CD4-positive, alpha-beta memory T cell (primary cell): ENCODE measurements around the gene TNIK. TPM values are rescaled to one million over a fixed set of nuclear protein-coding genes. Genes with fewer than 3 reads are reported as not detected.
"Not testable (repeated sequence)": the region's sequence is repeated elsewhere in the genome, so short reads cannot be mapped to it uniquely, and the experiment has no call there.

Source experiments
- CTCF ChIA-PET: fragments of 350-600 bp; sonication (Branson Sonifier 250); formaldehyde crosslinking; loops from one replicate; lab custom pipeline; 2021; ENCODE audit warnings: inconsistent platforms; ENCODE audit not compliant: partially characterized antibody; lab: Charles Lee
- POLR2A ChIA-PET: fragments of 350-600 bp; sonication (Branson Sonifier 250); formaldehyde crosslinking; loops from one replicate; lab custom pipeline; 2021; ENCODE audit not compliant: partially characterized antibody; lab: Charles Lee
- DNase-seq, 5 donors: peaks; one replicate each; pipeline versions ENCODE4 v3.0.0 to v3.0.0-alpha.2; 2020 to 2022; ENCODE audit warnings: mixed read lengths in 1 of 5
- H3K27ac ChIP-seq: one replicate; pipeline ENCODE4 v1.7.0; 2013; ENCODE audit warnings: low read depth, low read length
- H3K27me3 ChIP-seq: 2 replicates; pipeline ENCODE4 v1.7.0; 2013; ENCODE audit warnings: mild to moderate bottlenecking, low read length, moderate library complexity; ENCODE audit not compliant: insufficient read depth
- H3K36me3 ChIP-seq: 2 replicates; pipeline ENCODE4 v1.7.0; 2013; ENCODE audit warnings: mild to moderate bottlenecking, low read length, moderate library complexity; ENCODE audit not compliant: insufficient read depth
- H3K4me1 ChIP-seq: 2 replicates; pipeline ENCODE4 v1.7.0; 2013; ENCODE audit warnings: mild to moderate bottlenecking, low read length, moderate library complexity; ENCODE audit not compliant: insufficient read depth
- H3K4me3 ChIP-seq, 2 donors: one replicate each; pipeline ENCODE4 v1.7.0; 2013; ENCODE audit warnings: low read length in 2 of 2, mild to moderate bottlenecking in 1 of 2
- H3K9me3 ChIP-seq, 2 donors: one replicate each; pipeline ENCODE4 v1.7.0; 2013; ENCODE audit warnings: low read length in 2 of 2, control low read depth in 1 of 2; ENCODE audit not compliant: control insufficient read depth in 1 of 2
- H3K27ac Mint-ChIP-seq, 7 donors: one replicate each; pipeline ENCODE4 v1.8.0; 2020 to 2021; ENCODE audit warnings: mixed read lengths in 7 of 7, mild to moderate bottlenecking in 6 of 7, inconsistent platforms in 3 of 7, moderate library complexity in 3 of 7
- H3K27me3 Mint-ChIP-seq, 2 donors: one replicate each; pipeline ENCODE4 v1.8.0; 2020 to 2021; ENCODE audit warnings: mixed read lengths in 2 of 2
- H3K36me3 Mint-ChIP-seq, 2 donors: one replicate each; pipeline ENCODE4 v1.8.0; 2020 to 2021; ENCODE audit warnings: mixed read lengths in 2 of 2, inconsistent platforms in 1 of 2, mild to moderate bottlenecking in 1 of 2
- H3K4me1 Mint-ChIP-seq, 4 donors: one replicate each; pipeline ENCODE4 v1.8.0; 2020 to 2021; ENCODE audit warnings: mixed read lengths in 4 of 4, mild to moderate bottlenecking in 1 of 4
- H3K4me3 Mint-ChIP-seq, 8 donors: one replicate each; pipeline ENCODE4 v1.8.0; 2020 to 2021; ENCODE audit warnings: mixed read lengths in 8 of 8, mild to moderate bottlenecking in 7 of 8, moderate library complexity in 6 of 8, inconsistent platforms in 3 of 8
- H3K9me3 Mint-ChIP-seq, 8 donors: one replicate each; pipeline ENCODE4 v1.8.0; 2020 to 2021; ENCODE audit warnings: mixed read lengths in 8 of 8, mild to moderate bottlenecking in 5 of 8, inconsistent platforms in 3 of 8, moderate library complexity in 1 of 8
- intact Hi-C: fragments of 100-400 bp; cut with micrococcal nuclease; formaldehyde crosslinking; loops from one replicate; pipeline ENCODE4 v1.15.1; 2023
- polyA plus RNA-seq, 2 donors: library from polyadenylated mRNA; unstranded; fragments of 300-500 nt; fragmentation: Illumina TruSeq; gene quantifications; one replicate each; pipeline ENCODE4 v1.2.3, GENCODE V29; 2021
- total RNA-seq, 2 experiments: library from RNA; stranded (reverse); gene quantifications; one replicate each; pipeline ENCODE4 v1.2.3, GENCODE V29; 2021

The TNIK gene
- total and polyA plus RNA-seq, 4 experiments from 2014 or later = 14.6 to 93.5 (median 58.1) TPM

DNA sequence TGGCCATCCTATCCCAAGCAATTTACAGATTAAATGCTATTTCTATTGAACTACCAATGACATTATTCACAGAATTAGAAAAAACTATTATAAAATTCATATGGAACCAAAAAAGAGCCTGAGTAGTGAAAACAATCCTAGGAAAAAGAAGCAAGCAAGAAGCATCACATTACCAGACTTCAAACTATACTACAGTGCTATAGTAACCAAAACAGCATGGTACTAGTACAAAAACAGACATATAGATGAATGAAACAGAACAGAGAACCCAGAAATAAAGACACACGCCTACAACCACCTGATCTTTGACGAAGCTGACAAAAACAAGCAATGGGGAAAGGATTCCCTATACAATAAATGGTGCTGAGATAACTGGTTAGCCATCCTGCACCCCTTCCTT, 152.2 kb downstream of the TNIK start:
- Mint-ChIP-seq H3K9me3 (peaks cover 0 to 4% (median 2%) of the 10 kb centered on the region in 8 donors), H3K4me3 (no peak overlapping the region), H3K27ac (peak overlapping the region in 4 of 7 donors; percentile 3 to 67 (median 46)), H3K4me1 (peaks cover 46 to 90% (median 62%) of the 10 kb centered on the region in 4 donors), H3K27me3 (no peaks in the 10 kb centered on the region), H3K36me3 (peaks cover 4 to 16% of the 10 kb centered on the region in 2 donors)
- H3K27me3 ChIP-seq = no peaks in the 10 kb centered on the region
- H3K9me3 ChIP-seq = no peaks in the 10 kb centered on the region
- no peak overlapping the region for H3K27ac ChIP-seq
- POLR2A ChIA-PET = interaction anchor here (0.6 to 0.9 kb wide), 3 partner anchors 16 to 64 kb away, joined by 3 read pairs; no protein-coding TSS in a partner anchor
- CTCF ChIA-PET = interaction anchor here (0.9 kb wide), 1 partner anchor 21 kb away, joined by 3 read pairs; no protein-coding TSS in a partner anchor
- H3K36me3 ChIP-seq = no peaks in the 10 kb centered on the region
- peaks cover 36% of the 10 kb centered on the region for H3K4me1 ChIP-seq
- intact Hi-C loops = no loop called here
- DNase-seq = no peak
- no peak overlapping the region for H3K4me3 ChIP-seq

DNA sequence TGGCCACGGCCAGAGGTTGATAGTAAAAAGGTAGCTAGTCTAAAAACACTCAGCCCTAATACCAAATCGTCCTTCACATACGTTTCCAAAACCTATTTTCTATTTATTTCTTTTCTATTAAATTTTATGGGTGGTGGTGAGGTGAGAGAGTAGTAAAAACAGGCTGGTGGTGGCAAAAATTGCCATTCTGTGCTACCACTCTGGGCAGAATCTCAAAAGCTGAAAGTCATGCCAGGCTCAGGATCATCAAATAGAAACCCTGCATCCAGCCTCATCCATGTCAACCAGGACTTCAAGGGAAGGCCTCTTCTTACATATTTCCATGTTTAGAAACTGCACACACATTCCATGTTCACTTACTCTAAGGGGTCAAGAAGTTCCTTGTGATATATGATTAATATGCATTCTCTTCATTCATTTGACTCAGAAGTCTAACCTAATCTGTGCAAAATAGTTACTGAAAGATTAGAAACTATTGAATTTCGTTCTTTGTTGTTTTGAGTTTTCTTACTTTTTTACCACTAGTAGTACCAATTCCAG, 153.1 kb downstream of the TNIK start:
- H3K9me3 ChIP-seq = no peaks in the 10 kb centered on the region
- H3K27ac ChIP-seq = no peak overlapping the region
- H3K4me1 Mint-ChIP-seq = peaks cover 42 to 88% (median 57%) of the 10 kb centered on the region in 4 donors
- H3K27me3 ChIP-seq = no peaks in the 10 kb centered on the region
- no peak for DNase-seq
- CTCF ChIA-PET = no interaction called here
- peaks cover 5 to 21% of the 10 kb centered on the region in 2 donors for H3K36me3 Mint-ChIP-seq
- no peaks in the 10 kb centered on the region for H3K27me3 Mint-ChIP-seq
- H3K4me3 Mint-ChIP-seq = no peak overlapping the region
- no peak overlapping the region for H3K4me3 ChIP-seq
- H3K4me1 ChIP-seq = peaks cover 36% of the 10 kb centered on the region
- peaks cover 0 to 4% (median 2%) of the 10 kb centered on the region in 8 donors for H3K9me3 Mint-ChIP-seq
- no peak overlapping the region for H3K27ac Mint-ChIP-seq
- POLR2A ChIA-PET = interaction anchor here (0.7 kb wide), 1 partner anchor 64 kb away, joined by 3 read pairs; no protein-coding TSS in a partner anchor
- H3K36me3 ChIP-seq = no peaks in the 10 kb centered on the region
- intact Hi-C loops = no loop called here

DNA sequence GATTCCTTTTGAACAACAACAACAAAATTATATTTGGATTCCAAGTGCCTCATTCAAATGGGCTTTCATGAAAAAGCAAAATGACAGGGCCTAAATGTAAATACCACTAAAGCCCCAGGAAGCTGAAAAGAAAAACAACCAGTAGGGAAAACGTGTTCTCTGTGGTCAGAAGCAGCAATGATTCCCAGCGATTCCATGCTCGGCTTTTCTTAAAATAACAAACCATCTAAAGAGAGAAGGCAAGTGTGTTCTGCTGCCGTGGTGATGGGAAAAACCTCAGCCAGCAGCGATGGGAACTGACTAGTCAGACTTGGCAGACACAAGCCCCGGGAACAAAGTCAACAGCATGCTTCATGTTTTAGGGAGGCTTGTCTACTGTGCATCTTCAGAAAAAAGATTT, 153.6 kb downstream of the TNIK start:
- Mint-ChIP-seq H3K27me3 (no peaks in the 10 kb centered on the region), H3K9me3 (peaks cover 0 to 4% (median 2%) of the 10 kb centered on the region in 8 donors), H3K4me3 (no peak overlapping the region), H3K36me3 (peaks cover 8 to 22% of the 10 kb centered on the region in 2 donors), H3K4me1 (peaks cover 44 to 90% (median 59%) of the 10 kb centered on the region in 4 donors), H3K27ac (peak overlapping the region in 1 of 7 donors; percentile 62)
- CTCF ChIA-PET = interaction anchor here (1.6 kb wide), 1 partner anchor 13 kb away, joined by 3 read pairs; no protein-coding TSS in a partner anchor
- no peak overlapping the region for H3K27ac ChIP-seq
- DNase-seq = no peak
- H3K9me3 ChIP-seq = no peaks in the 10 kb centered on the region
- no peak overlapping the region for H3K4me3 ChIP-seq
- intact Hi-C loops = no loop called here
- H3K4me1 ChIP-seq = peaks cover 33% of the 10 kb centered on the region
- H3K27me3 ChIP-seq = no peaks in the 10 kb centered on the region
- H3K36me3 ChIP-seq = no peaks in the 10 kb centered on the region
- POLR2A ChIA-PET = no interaction called here

DNA sequence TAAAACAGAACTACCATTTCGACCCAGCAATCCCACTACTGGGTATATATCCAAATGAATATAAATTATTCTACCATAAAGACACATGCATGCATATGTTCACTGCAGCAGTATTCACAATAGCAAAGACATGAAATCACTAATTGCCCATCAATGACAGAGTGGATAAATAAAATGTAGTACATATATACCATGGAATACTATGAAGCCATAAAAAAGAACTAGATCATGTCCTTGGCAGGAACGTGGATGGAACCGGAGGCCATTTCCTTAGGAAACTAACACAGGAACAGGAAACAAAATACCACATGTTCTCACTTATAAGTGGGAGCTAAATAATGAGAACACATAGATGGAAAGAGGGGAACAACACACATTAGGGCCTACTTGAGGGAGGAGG, 154.4 kb downstream of the TNIK start:
- POLR2A ChIA-PET = not testable (repeated sequence)
- CTCF ChIA-PET = interaction anchor here (1.6 kb wide), 1 partner anchor 12 kb away, joined by 3 read pairs; no protein-coding TSS in a partner anchor

DNA sequence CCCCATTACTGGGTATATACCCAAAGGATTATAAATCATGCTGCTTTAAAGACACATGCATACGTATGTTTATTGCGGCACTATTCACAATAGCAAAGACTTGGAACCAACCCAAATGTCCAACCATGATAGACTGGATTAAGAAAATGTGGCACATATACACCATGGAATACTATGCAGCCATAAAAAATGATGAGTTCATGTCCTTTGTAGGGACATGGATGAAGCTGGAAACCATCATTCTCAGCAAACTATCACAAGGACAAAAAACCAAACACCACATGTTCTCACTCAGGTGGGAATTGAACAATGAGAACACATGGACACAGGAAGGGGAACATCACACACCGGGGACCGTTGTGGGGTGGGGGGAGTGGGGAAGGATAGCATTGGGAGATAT, 155.7 kb downstream of the TNIK start:
- H3K27me3 ChIP-seq, H3K9me3 Mint-ChIP-seq, H3K27ac Mint-ChIP-seq, intact Hi-C loops, H3K9me3 ChIP-seq, H3K27me3 Mint-ChIP-seq, H3K27ac ChIP-seq, DNase-seq, CTCF ChIA-PET, H3K36me3 ChIP-seq, H3K4me3 Mint-ChIP-seq, H3K4me3 ChIP-seq: not testable (repeated sequence)
- Mint-ChIP-seq H3K36me3 (peaks cover 21 to 38% of the 10 kb centered on the region in 2 donors), H3K4me1 (peaks cover 43 to 91% (median 58%) of the 10 kb centered on the region in 4 donors)
- POLR2A ChIA-PET = interaction anchor here (0.9 kb wide), 1 partner anchor 46 kb away, joined by 3 read pairs; no protein-coding TSS in a partner anchor
- H3K4me1 ChIP-seq = peaks cover 27% of the 10 kb centered on the region

More for the DNA sequence above, 154.4 kb downstream of the TNIK start:
- Mint-ChIP-seq H3K4me1 (peaks cover 41 to 87% (median 57%) of the 10 kb centered on the region in 4 donors), H3K36me3 (peaks cover 13 to 26% of the 10 kb centered on the region in 2 donors), H3K27ac (peak overlapping the region in 2 of 7 donors; percentile 10 to 62), H3K4me3 (peak overlapping the region in 1 of 8 donors; percentile 10)
- intact Hi-C loops, H3K9me3 ChIP-seq, H3K27me3 ChIP-seq, H3K4me3 ChIP-seq, H3K9me3 Mint-ChIP-seq, H3K27me3 Mint-ChIP-seq, DNase-seq, H3K27ac ChIP-seq, H3K36me3 ChIP-seq: not testable (repeated sequence)
- H3K4me1 ChIP-seq = peaks cover 29% of the 10 kb centered on the region

DNA sequence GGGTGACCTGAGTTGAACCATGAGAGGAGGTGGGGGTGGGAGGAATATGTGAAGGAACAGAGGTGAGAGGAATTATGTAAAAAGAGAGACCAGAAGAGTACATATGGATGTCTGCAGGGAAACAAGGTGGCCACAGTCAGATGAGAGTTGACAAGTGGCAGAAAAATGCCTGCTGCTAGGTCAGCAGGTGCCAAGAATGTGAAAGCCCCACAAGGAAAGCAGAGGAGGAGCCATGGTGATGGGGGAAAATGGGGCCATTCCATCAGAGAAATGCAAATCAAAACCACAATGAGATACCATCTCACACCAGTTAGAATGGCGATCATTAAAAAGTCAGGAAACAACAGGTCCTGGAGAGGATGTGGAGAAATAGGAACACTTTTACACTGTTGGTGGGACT, 156.2 kb downstream of the TNIK start:
- H3K4me3 ChIP-seq, H3K9me3 ChIP-seq, H3K27me3 ChIP-seq, H3K9me3 Mint-ChIP-seq, POLR2A ChIA-PET, H3K27me3 Mint-ChIP-seq, CTCF ChIA-PET, H3K36me3 ChIP-seq, H3K4me3 Mint-ChIP-seq, intact Hi-C loops, H3K27ac ChIP-seq, DNase-seq: not testable (repeated sequence)
- H3K4me1 Mint-ChIP-seq = peaks cover 40 to 91% (median 56%) of the 10 kb centered on the region in 4 donors
- peak overlapping the region in 2 of 7 donors; percentile 12 for H3K27ac Mint-ChIP-seq
- H3K4me1 ChIP-seq = peaks cover 22% of the 10 kb centered on the region
- peaks cover 21 to 43% of the 10 kb centered on the region in 2 donors for H3K36me3 Mint-ChIP-seq

DNA sequence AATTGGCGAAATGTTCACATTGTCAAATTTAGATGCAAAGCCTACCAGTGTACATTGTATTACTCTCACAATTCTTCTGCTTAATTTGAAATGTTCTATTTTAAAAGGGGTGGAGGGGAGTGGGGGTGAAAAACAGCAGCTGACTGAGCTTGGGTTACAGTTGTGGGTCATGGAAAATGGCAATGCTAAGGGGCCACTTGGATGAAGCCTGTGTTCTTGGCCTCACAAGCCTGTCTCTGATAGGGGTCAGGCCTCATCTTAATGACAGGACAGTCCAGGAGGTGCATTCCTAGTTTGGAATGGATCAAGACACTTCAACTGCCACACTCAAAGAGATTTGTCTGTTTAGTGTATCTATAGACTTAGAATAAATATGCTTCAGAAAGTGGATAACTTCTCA, 158.2 kb downstream of the TNIK start:
- H3K9me3 Mint-ChIP-seq = peaks cover 0 to 3% (median 2%) of the 10 kb centered on the region in 8 donors
- Histone ChIP-seq H3K27me3 (no peaks in the 10 kb centered on the region), H3K27ac (no peak overlapping the region), H3K4me3 (no peak overlapping the region), H3K36me3 (no peaks in the 10 kb centered on the region), H3K4me1 (peaks cover 20% of the 10 kb centered on the region), H3K9me3 (no peaks in the 10 kb centered on the region)
- ChIA-PET POLR2A (no interaction called here), CTCF (no interaction called here)
- H3K27ac Mint-ChIP-seq = peak overlapping the region in 1 of 7 donors; percentile 8
- H3K36me3 Mint-ChIP-seq = peaks cover 22 to 42% of the 10 kb centered on the region in 2 donors
- no peak overlapping the region for H3K4me3 Mint-ChIP-seq
- no peaks in the 10 kb centered on the region for H3K27me3 Mint-ChIP-seq
- intact Hi-C loops = no loop called here
- peaks cover 35 to 86% (median 54%) of the 10 kb centered on the region in 4 donors for H3K4me1 Mint-ChIP-seq
- no peak for DNase-seq
